HepG2 (cell line): ENCODE measurements around the gene VPS4B. TPM values are rescaled to one million over a fixed set of nuclear protein-coding genes. Genes with fewer than 3 reads are reported as not detected.
A peak's percentile ranks its signal among the peaks of the same experiment; 100 is the strongest.

ENCODE experiments used
- ELF4 ChIP-seq: sonication (generic); formaldehyde crosslinking; IDR thresholded peaks from 2 replicates; pipeline ENCODE4 v1.5.0; 2020; ENCODE audit warnings: missing genetic modification reagents, mild to moderate bottlenecking, moderate library complexity, borderline replicate concordance
- GATAD1 ChIP-seq: IDR thresholded peaks from 2 replicates; pipeline ENCODE4 v1.6.1; 2016; ENCODE audit warnings: missing genetic modification reagents, missing compliant biosample characterization
- IRX3 ChIP-seq: sonication (generic); formaldehyde crosslinking; IDR thresholded peaks from 2 replicates; pipeline ENCODE4 v1.8.1; 2023; ENCODE audit warnings: mild to moderate bottlenecking, low read depth, missing genetic modification reagents, borderline replicate concordance
- NFYB ChIP-seq: sonication (generic); formaldehyde crosslinking; IDR thresholded peaks from 2 replicates; pipeline ENCODE4 v1.4.0; 2020; ENCODE audit warnings: missing genetic modification reagents
- NR2F6 ChIP-seq, 2 experiments: IDR thresholded peaks; 2 replicates each; pipeline ENCODE4 v1.6.1; 2016; ENCODE audit warnings: antibody characterized with exemption in 1 of 2, mild to moderate bottlenecking in 1 of 2
- NRL ChIP-seq: sonication (generic); formaldehyde crosslinking; IDR thresholded peaks from 2 replicates; pipeline ENCODE4 v1.5.0; 2020; ENCODE audit warnings: missing genetic modification reagents, mild to moderate bottlenecking, moderate library complexity, borderline replicate concordance
- PHF20 ChIP-seq: sonication (generic); formaldehyde crosslinking; IDR thresholded peaks from 2 replicates; pipeline ENCODE4 v1.5.0; 2020; ENCODE audit warnings: mild to moderate bottlenecking, missing genetic modification reagents
- SCMH1 ChIP-seq: sonication (generic); formaldehyde crosslinking; IDR thresholded peaks from 2 replicates; pipeline ENCODE4 v1.9.0; 2021; ENCODE audit warnings: missing genetic modification reagents, mild to moderate bottlenecking, borderline replicate concordance
- WIZ ChIP-seq: sonication (generic); formaldehyde crosslinking; IDR thresholded peaks from 2 replicates; pipeline ENCODE4 v1.5.1; 2020; ENCODE audit warnings: mild to moderate bottlenecking, missing genetic modification reagents
- ZFP82 ChIP-seq: sonication (generic); formaldehyde crosslinking; IDR thresholded peaks from 2 replicates; pipeline ENCODE4 v1.5.1; 2020; ENCODE audit warnings: mild to moderate bottlenecking, missing genetic modification reagents, borderline replicate concordance
- ZNF337 ChIP-seq: sonication (generic); formaldehyde crosslinking; IDR thresholded peaks from 2 replicates; pipeline ENCODE4 v1.5.1; 2020; ENCODE audit warnings: missing genetic modification reagents, low read depth, mild to moderate bottlenecking, borderline replicate concordance
- ZNF430 ChIP-seq: sonication (generic); formaldehyde crosslinking; IDR thresholded peaks from 2 replicates; pipeline ENCODE4 v1.9.0; 2021; ENCODE audit warnings: mild to moderate bottlenecking, missing genetic modification reagents
- ZNF567 ChIP-seq: sonication (generic); formaldehyde crosslinking; IDR thresholded peaks from 2 replicates; pipeline ENCODE4 v1.8.1; 2023; ENCODE audit warnings: mild to moderate bottlenecking, missing genetic modification reagents, borderline replicate concordance
- ZNF605 ChIP-seq: sonication (generic); formaldehyde crosslinking; IDR thresholded peaks from 2 replicates; pipeline ENCODE4 v1.8.0; 2022; ENCODE audit warnings: mild to moderate bottlenecking, missing genetic modification reagents
- ZNF891 ChIP-seq: sonication (generic); formaldehyde crosslinking; IDR thresholded peaks from 2 replicates; pipeline ENCODE4 v1.5.0; 2020; ENCODE audit warnings: mild to moderate bottlenecking, missing genetic modification reagents
- ZSCAN9 ChIP-seq: IDR thresholded peaks from 2 replicates; pipeline ENCODE4 v1.6.1; 2016; ENCODE audit warnings: borderline replicate concordance
- polyA plus RNA-seq, 8 experiments: library from polyadenylated mRNA; depleted of rRNA in 3 of 8; stranded (reverse) in 7 of 8; unstranded in 1 of 8; fragments of >200 nt; fragmentation: Illumina TruSeq in 4 of 8; extraction: Trizol in 4 of 8; gene quantifications; 2 replicates each; pipeline versions ENCODE4 v1.2.1 to v1.2.3, GENCODE V29; 2011 to 2016; ENCODE audit warnings: low read depth in 4 of 8, missing spikeins in 1 of 8, mixed read lengths in 1 of 8; ENCODE audit not compliant: insufficient read depth in 1 of 8
- total RNA-seq, 5 experiments: library from RNA; depleted of rRNA; stranded (reverse); fragments of >200 nt; fragmentation: Illumina TruSeq; extraction: Trizol; gene quantifications; 2 replicates each; pipeline ENCODE4 v1.2.3, GENCODE V29; 2016; ENCODE audit warnings: low read depth in 1 of 5
- TF ChIP-seq, protein P1 (sequence below): sonication (generic); formaldehyde crosslinking; IDR thresholded peaks from 2 replicates; pipeline ENCODE4 v1.4.0; 2020; ENCODE audit warnings: mild to moderate bottlenecking, missing genetic modification reagents
- TF ChIP-seq, protein P2 (sequence below): sonication (generic); formaldehyde crosslinking; IDR thresholded peaks from 2 replicates; pipeline ENCODE4 v1.5.1; 2020; ENCODE audit warnings: missing genetic modification reagents, mild to moderate bottlenecking, borderline replicate concordance
- TF ChIP-seq, protein P3 (sequence below): sonication (generic); formaldehyde crosslinking; IDR thresholded peaks from 2 replicates; pipeline ENCODE4 v1.4.0; 2020; ENCODE audit warnings: mild to moderate bottlenecking, low read depth, missing genetic modification reagents
- TF ChIP-seq, protein P4 (sequence below): sonication (generic); formaldehyde crosslinking; conservative IDR thresholded peaks from 2 replicates; pipeline ENCODE4 v1.4.0; 2020; ENCODE audit warnings: mild to moderate bottlenecking, missing genetic modification reagents, moderate library complexity

Gene VPS4B
- total and polyA plus RNA-seq, 2 of the 13 experiments (the other 11 are each of a cell fraction or from before 2014, with no cell fraction given), result 12.8 to 25.9 TPM

DNA sequence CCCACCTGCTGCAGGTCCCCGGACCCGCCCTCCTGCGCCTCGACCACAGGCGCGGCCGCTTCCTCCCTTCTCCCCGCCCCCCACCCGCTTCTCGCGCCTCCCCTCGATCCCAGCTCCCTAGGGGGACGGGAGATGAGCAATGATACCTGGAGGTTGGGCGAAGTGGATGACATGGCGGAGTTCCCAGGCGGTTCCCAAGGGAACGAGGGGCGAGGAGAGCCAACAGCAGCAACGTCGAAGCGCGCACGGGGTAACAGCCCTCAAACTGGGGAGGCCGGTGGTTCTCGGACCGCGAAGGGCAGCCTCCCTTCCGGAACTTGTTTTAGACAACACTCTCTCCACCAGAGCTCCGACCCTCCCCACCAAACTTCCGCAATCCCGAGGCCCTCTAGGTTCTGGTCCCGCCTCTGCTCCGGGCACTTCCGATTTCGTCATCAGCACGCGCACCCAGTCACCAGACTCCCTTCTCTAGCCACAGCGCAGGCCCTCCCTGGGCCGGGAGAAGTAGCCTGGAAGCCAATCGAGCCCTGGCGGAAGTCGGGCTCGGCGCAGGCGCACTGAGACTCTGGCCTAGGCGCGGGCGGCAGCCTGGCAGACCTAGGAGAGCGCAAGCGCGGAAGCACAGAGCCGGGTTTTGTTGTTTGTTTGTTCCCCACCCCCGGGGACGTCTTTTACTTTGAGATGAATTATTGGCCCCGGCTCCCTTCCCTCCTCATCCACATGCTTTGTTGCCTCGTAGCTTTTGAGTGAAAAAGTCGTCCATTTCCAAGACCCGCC, at the start of gene VPS4B (continued):
- TF ChIP-seq, protein P1, sequence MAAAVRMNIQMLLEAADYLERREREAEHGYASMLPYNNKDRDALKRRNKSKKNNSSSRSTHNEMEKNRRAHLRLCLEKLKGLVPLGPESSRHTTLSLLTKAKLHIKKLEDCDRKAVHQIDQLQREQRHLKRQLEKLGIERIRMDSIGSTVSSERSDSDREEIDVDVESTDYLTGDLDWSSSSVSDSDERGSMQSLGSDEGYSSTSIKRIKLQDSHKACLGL, result peak; percentile 50
- peak; percentile 95 for TF ChIP-seq GATAD1
- no peak for TF ChIP-seq NR2F6 (IDR thresholded peaks at IDR 0.05)
- TF ChIP-seq NR2F6 (CRISPR knock-in tag; IDR thresholded peaks at IDR 0.05), result no peak
- TF ChIP-seq, protein P2, sequence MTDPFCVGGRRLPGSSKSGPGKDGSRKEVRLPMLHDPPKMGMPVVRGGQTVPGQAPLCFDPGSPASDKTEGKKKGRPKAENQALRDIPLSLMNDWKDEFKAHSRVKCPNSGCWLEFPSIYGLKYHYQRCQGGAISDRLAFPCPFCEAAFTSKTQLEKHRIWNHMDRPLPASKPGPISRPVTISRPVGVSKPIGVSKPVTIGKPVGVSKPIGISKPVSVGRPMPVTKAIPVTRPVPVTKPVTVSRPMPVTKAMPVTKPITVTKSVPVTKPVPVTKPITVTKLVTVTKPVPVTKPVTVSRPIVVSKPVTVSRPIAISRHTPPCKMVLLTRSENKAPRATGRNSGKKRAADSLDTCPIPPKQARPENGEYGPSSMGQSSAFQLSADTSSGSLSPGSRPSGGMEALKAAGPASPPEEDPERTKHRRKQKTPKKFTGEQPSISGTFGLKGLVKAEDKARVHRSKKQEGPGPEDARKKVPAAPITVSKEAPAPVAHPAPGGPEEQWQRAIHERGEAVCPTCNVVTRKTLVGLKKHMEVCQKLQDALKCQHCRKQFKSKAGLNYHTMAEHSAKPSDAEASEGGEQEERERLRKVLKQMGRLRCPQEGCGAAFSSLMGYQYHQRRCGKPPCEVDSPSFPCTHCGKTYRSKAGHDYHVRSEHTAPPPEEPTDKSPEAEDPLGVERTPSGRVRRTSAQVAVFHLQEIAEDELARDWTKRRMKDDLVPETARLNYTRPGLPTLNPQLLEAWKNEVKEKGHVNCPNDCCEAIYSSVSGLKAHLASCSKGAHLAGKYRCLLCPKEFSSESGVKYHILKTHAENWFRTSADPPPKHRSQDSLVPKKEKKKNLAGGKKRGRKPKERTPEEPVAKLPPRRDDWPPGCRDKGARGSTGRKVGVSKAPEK (CRISPR knock-in tag), result no peak
- TF ChIP-seq, protein P3, sequence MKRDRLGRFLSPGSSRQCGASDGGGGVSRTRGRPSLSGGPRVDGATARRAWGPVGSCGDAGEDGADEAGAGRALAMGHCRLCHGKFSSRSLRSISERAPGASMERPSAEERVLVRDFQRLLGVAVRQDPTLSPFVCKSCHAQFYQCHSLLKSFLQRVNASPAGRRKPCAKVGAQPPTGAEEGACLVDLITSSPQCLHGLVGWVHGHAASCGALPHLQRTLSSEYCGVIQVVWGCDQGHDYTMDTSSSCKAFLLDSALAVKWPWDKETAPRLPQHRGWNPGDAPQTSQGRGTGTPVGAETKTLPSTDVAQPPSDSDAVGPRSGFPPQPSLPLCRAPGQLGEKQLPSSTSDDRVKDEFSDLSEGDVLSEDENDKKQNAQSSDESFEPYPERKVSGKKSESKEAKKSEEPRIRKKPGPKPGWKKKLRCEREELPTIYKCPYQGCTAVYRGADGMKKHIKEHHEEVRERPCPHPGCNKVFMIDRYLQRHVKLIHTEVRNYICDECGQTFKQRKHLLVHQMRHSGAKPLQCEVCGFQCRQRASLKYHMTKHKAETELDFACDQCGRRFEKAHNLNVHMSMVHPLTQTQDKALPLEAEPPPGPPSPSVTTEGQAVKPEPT (CRISPR knock-in tag), result peak; percentile 26; the same call in 1 of the 2 replicates
- 0 out of 2 replicates have a peak, but pooled peaks have one; percentile 17 for TF ChIP-seq ZFP82 (CRISPR knock-in tag)
- TF ChIP-seq WIZ (CRISPR knock-in tag), result no peak
- TF ChIP-seq ZSCAN9 (CRISPR knock-in tag), result peak; percentile 13; the same call in 1 of the 2 replicates
- TF ChIP-seq NFYB (CRISPR knock-in tag), result peak; percentile 94
- 0 out of 2 replicates have a peak, but pooled peaks have one; percentile 46 for TF ChIP-seq IRX3 (CRISPR knock-in tag)
- TF ChIP-seq ZNF430 (CRISPR knock-in tag), result 0 out of 2 replicates have a peak, but pooled peaks have one; percentile 32
- TF ChIP-seq PHF20 (CRISPR knock-in tag), result peak; percentile 98
- TF ChIP-seq ELF4 (CRISPR knock-in tag), result peak; percentile 99
- no peak for TF ChIP-seq NRL
- TF ChIP-seq ZNF337 (CRISPR knock-in tag), result no peak
- peak; percentile 80 for TF ChIP-seq ZNF605 (CRISPR knock-in tag)
- TF ChIP-seq, protein P4, sequence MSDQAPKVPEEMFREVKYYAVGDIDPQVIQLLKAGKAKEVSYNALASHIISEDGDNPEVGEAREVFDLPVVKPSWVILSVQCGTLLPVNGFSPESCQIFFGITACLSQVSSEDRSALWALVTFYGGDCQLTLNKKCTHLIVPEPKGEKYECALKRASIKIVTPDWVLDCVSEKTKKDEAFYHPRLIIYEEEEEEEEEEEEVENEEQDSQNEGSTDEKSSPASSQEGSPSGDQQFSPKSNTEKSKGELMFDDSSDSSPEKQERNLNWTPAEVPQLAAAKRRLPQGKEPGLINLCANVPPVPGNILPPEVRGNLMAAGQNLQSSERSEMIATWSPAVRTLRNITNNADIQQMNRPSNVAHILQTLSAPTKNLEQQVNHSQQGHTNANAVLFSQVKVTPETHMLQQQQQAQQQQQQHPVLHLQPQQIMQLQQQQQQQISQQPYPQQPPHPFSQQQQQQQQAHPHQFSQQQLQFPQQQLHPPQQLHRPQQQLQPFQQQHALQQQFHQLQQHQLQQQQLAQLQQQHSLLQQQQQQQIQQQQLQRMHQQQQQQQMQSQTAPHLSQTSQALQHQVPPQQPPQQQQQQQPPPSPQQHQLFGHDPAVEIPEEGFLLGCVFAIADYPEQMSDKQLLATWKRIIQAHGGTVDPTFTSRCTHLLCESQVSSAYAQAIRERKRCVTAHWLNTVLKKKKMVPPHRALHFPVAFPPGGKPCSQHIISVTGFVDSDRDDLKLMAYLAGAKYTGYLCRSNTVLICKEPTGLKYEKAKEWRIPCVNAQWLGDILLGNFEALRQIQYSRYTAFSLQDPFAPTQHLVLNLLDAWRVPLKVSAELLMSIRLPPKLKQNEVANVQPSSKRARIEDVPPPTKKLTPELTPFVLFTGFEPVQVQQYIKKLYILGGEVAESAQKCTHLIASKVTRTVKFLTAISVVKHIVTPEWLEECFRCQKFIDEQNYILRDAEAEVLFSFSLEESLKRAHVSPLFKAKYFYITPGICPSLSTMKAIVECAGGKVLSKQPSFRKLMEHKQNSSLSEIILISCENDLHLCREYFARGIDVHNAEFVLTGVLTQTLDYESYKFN (CRISPR knock-in tag), result no peak
- TF ChIP-seq ZNF891 (CRISPR knock-in tag), result no peak
- TF ChIP-seq ZNF567, result no peak; the same call in 1 of the 2 replicates
- TF ChIP-seq SCMH1 (CRISPR knock-in tag), result no peak
